NCI-H1105 treated with DMSO at 0.1 percent for 48 hours (cell line): ENCODE data around the gene RCBTB2.

Experiments
- DNase-seq: peaks from one replicate; lab custom pipeline; 2025; lab: John Stamatoyannopoulos, UW

RCBTB2 gene

DNA sequence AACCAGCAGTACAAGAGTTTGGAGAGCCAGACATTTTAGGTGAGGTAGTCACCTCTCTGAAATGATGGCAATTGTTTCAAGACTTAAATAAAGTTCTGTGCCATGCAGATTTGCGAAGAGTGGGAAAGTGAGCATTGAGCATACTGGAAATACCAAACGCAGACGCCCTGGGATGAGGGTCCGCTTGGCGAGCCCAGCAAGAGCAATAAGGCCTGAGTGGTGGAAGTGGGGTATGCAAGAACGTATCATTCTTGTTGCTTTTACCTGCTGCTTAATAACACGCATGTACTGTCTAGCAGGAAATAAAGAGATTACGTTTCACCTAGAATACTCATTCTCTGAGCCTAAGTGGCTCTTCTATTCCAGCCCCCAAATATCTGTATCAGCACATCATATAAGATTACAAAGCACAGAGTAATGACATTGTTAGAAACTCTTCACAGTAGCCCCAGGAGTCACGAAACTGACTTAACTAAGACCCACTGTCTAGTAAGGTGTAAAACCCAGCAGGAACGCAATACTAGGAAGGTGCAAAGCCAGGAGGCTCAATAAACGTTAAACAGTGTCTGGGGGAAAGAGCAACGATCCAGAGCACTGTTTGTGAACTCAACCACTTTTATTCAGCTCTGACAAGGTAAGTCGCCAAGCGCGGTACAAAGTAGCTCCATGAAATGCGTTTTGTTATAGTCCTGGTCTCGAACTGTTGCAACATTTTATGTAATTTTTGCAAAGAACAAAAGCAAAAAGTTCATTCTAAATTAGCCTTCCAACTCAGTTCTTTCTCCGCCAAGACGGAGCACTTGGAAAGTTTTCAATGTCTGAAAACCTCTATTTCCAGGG, 1.2 kb downstream of the RCBTB2 start:
- DNase-seq: no peak

DNA sequence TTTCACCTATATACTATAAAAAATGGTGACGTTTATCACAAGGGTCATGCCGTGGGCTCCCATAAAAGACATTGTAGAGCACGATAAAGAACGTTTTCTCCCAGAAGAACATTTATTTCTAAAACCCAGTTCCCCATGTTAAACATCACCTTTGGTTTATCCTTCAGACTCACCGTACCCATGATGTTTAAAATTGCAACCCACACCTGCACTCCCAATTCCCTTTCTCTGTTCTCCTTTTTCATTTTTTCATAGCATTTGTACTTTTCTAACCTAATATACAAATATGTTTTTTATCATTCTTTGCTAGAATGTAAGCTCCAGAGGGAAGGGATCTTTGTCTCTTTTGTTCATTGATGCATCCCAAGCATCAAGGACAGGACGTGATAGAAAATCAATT, 2.0 kb downstream of the RCBTB2 start:
- DNase-seq: no peak

DNA sequence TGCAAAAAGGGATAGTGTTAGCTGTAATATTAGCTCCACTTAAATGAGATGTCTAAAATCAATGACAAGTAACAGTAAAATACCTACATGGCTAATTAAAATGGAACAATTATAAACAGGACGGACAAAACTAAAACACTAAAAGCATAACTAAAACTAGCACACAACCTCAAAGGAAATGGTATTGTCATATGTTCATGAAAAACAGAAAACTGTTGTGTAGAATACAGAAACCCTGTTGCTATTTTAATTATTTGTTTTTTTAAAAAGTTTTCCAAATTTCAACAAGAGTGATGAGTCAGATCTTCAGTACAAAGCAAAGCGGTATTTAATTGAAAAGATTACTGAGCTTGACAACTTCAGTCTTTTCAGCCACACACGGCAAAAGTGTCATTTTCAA, 4.2 kb downstream of the RCBTB2 start:
- DNase-seq: no peak

DNA sequence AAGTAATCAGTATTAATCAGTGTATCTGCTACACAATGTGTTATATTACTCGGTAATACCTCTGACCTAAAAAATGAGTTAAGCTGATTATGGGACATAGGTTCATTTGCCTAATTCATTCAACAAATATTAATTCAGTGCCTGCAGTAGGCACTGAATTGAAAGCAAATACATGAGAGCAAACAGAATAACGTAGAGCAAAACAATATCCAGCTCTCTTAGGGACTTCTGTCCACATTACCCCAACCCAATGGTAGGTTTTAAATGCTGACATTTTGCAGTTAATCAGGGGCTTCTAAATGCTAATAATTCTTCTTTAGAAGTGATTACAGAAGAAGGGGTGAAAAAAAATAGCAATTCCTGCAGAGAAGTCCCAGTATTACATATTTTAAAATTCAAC, 4.9 kb downstream of the RCBTB2 start:
- no peak for DNase-seq

DNA sequence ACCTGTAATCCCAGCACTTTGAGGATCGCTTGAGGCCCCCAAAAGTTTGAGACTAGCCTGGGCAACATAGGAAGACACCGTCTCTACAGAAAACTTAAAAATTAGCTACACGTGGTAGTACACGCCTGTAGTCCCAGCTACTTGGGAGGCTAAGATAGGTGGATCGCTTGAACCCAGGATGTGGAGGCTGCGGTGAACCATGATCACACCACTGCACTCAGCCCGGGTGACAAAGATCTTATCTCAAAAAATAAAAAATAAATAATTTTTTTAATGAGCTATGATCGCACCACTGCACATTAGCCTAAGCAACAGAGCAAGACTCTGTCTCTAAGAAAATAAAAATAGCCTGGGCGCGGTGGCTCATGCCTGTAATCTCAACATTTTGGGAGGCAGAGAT, 6.6 kb downstream of the RCBTB2 start:
- DNase-seq: no peak

DNA sequence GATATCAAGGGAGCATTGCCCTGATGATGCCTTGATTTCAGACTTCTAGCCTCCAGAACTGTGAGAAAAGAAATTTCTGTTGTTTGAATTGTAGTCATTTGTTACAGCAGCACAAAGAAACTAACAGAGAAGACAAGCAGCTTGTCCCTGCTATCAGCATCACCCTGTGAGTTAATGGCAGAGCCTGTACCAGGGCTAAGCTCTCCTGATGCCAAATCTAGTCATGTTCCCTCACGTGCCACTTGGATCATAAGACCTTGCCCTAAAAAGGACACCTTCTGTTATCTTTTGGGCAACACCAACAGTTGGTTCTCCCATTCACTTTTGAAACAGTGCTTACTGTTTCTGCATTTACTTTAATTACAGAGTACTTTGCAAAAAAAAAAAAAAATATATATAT, 14.8 kb downstream of the RCBTB2 start:
- no peak for DNase-seq

DNA sequence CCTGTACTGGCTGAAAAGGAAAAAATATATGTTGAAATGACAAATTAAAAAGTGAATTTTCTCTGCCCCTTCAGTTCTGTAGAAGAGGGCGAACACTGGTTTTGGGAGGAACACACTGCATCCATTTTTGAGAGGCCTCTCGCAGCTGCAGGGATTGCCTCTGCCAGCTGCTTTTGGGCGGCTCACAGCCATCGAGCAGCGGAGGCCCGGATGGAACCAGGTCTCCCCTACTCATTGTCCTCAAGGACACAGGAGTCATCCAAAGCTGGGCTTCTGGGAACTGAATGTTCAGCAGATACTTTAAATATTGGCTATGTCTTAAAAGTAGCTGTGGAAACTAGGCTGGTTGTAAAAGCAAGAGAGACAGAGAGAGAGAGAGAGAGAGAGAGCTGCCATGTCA, 17.1 kb downstream of the RCBTB2 start:
- no peak for DNase-seq

DNA sequence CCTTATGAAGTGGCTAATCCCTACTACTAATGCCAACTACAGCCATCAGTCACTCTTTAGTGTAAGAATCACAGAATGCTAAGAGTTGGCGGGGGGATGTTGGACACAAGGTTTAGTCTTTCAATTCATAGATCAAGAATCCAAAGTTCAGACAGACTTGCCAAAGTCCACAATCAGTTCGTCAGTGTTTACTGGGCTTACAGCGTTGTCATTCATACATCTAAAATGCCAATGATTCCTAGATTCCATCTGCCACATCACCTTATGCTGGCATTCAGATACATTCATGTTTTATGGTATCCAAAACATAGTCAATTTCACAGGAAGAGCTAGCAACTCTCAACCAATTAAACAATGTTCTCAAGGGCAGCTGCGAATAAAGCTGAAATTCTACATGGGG, 18.1 kb downstream of the RCBTB2 start:
- DNase-seq: no peak

DNA sequence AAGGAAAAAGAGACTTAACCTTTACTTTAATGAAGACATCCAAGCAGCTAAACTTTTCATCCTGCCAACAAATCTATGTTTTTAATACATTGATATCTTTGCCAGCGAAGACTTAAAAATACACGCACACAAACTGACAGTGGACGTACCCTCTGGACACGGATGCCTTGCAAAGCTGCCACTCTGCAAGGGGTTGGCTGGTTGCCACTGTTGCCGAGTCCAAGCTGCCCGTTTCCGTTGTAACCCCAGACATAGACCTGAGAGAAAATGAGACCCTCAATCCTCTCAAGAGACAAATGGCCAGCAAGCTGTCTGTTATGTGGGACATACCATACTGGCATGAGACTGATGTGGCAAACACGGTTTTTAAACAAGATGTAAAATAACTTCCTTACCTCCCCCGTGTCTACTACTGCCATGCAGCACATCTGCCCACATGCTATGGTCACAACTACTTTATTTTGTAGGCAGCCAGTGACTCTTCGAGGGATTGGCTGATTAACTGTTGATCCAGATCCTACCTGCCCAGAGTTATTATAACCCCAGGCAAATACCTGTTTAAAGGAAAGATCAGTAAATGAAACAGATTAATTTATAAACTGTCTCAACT, 21.2 kb downstream of the RCBTB2 start:
- no peak for DNase-seq

DNA sequence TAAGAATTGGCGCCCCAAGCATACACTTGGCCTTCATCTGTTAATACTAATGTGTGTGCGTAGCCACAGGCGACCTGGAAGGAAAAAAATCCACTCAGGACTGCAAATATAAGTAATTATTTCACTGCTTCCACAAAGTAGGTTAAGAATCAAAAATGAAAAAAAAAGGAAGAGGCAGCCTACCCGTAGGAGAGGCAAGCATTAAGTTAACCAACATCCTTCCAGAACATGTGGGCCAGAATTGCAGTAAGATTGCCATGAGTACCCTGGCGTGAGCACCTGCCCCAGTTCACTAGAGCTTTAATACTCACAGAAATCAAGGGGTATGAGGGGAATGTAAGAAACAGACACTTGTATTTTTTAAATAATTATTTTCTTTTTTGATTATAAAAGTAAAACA, 22.2 kb downstream of the RCBTB2 start:
- no peak for DNase-seq

DNA sequence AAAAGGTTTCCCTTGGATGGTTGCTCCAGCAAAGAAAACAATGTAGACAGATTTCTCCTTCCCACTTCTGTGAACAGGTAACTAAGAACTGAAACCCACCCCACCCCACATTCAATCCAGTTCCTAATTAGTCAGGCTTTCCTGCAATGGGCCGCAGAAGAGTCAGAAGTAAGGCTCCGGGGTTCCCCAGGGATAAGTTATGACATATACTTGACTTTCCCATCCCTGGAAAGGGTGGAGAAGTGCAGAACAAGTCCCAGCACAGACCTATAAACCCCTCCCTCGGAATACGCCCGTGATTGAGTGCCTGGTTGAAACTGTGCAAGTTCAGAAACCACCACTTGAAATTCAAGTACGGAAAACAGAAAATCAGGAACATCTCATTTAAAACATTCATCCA, 24.9 kb downstream of the RCBTB2 start:
- DNase-seq: no peak

DNA sequence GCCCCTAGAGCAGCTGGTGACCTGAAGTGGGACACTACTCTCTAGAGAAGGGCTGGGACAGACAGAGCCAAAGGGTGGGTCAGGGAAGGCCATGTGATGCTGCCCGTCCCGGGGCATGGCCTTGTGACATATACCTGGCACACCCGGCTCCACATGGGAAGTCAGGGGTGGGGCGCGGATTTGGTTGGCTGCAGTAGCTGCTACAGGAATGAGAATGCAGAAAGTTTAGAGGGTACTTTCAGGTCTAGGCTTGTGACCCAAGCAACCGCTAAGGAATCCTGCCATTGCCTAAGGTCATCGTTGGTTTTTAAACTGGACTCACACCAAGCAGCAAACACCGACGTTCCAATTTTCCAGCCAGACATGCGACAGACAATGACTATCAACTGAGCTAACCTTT, 25.9 kb downstream of the RCBTB2 start:
- no peak for DNase-seq

DNA sequence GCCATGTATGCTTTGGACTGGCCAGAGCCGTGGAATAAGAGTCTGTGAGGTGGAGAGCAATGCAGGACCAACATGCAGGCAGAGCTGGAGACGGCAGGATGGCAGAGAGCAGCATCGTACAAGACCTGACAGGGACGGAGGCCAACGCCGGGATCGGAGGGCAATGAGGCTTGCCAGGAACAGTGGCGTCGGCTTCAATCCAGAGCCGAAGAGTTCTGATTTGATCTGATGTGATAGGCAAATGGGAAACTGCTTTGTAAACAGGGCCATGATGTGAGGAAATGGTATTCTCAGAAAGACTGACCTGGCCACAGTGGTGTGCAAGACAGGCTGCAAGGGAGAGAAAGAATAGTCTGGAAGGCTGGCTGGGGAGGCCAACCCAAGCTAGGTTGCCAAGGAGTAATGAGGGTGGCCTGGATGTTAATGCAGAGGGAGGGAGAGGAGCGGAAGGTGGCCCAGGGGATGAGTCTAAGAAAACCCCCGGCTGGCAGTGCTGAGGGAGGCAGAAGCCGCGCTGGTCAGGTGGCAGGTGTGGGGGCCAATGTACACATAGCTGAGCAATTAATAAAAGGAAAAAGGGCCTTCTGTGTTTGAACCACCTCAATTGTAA, 26.7 kb downstream of the RCBTB2 start:
- no peak for DNase-seq

DNA sequence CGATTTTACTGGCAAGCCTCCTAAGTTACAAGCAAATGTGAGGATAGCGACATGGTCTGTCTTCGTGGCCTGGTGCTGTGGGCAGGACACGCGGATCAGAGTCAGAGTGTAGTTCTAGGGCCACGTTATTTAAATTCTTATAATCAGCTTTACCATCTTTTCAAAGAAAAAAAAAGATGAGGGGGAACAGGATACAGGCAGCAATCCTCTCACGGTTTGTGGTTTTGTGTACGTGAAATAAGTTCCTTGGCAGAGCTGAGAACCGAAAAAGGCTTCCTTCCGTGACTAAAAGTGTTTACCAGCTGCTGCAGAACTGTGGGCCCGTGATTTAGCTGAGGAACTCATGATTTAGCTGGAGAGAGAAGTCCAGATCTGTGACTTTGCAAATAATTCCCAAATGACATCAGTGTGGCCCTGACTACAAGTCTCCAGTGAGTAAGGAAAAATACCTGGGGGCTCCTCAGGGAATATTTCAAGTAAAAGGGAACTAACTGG, 27.2 kb downstream of the RCBTB2 start:
- no peak for DNase-seq

DNA sequence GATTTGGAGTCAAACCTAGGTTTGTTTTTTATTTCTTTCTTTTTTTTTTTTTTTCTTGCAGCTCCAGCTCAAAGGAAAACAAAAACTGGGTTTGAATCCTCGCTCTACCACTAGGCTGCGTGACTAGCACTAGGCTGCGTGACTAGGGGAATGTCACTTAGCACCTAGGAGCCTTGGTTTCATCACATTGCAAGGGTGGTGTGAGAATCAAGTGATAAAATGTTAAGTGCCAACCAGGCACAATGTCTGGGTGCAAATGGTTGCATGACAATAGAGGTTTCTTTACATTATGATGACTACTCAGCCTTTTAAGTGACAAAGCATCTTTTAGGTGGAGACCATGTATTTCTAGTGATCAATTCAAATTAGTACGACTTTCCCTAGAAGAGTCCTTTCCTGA, 27.9 kb downstream of the RCBTB2 start:
- DNase-seq: no peak

DNA sequence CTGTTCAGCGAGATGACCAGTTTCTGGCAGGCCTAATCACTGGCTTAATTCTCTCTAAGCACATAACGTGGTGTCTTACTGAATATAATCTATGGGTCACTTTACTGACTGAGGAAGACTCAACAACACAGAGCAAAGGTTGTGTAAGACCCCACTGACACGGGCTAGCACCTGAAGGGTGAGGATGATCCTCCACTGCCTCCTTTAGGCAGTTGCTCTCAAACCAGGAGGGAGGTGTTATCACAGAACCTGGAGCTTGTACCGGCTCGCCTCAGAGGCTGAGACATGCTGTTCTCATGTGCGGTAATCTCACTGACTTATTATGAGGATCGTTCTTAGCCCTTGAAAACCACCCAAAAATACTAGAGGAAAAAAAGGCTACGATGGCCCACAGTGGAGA, 28.3 kb downstream of the RCBTB2 start:
- no peak for DNase-seq

DNA sequence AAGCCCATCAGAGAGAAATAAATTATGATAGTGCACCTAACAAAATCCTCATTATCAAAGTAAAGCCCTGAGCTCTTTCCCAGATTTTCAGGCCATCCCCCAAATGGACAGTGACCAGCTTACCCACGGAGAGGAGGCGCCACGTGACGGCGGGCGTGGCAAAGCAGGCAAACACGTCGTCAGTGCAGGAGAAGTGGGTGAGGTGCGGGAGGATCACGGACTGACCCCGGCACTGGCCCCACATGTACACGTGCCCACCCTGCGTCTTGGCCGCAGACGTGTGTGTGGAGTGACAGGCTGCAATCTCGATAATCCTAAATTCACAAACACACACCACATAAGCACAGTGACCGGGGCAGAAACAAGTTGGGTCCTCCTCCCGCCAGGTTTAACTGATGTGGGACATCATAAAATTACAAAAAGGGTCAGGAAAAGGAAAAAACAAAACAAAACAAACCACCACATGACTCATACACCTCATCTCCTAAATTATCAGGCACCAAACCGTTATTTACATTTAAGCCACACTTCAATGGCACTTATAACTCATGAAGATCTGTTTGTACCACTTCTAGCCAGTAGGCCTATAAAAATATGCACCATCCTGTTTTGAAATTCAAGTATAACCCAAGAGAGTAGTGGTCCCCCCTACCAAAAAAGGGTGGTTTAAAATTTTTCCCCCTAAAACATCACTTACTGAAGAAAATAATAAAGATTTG, 30.1 kb downstream of the RCBTB2 start:
- no peak for DNase-seq

DNA sequence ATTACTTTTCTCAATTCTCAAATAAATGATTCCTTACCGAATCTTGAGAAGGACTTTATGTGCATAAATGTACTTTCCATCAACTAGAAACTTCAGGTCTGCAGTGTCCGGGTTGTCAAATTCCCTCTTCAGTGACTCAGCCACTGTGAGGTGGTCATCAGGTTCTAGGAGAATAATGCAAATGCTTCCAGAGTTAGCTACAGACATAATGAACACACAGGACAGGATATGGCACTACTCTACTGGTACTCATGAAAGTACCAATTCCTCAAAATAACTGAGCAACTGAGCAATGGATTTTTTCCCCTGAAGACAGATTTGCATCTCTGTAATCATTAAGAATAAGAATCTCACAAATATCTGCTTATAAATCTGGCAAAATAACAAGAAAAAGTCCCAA, 31.2 kb downstream of the RCBTB2 start:
- DNase-seq: no peak

DNA sequence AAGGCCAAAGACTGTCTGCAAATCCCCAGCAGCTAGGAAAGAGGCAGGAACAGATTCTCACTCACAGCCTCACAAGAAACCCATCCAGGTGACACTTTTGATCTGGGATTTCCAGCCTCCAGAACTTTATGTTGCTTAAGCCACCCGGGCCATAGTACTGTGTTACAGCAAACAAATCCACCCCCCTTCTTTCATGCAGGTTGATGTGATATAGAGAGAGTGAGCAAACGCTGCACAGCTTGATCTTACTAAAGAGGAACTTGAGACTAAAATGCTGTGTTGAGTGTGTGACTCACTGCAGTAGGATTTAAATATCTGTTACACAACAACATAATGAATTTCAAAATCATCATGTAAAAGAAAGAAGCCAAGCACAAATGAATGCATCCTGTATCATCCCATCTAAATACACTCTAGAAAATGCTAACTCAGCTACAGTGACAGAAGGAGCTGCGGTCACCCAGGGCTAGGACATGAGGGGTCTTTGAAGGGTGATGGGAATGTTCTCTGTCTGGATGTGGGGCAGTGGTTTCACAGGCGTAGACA, 32.2 kb downstream of the RCBTB2 start:
- no peak for DNase-seq

DNA sequence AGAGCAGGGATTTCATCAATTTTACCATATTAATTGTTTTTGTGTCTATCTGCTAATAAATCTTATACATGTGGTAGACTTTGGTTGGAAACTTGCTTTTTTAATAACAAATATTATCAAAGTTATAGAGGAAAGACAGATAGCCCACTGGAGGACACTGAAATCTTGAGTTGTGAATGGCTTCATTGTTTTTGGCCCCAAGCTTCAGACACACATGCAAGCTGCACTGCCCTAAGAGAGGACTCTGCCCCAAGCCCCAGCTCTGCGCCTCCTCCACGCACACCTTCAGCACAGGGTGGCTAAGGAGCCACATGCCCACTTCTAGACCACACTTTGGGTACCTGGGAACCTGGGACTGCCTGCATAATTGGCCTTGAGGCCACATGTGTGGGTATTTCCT, 35.2 kb downstream of the RCBTB2 start:
- DNase-seq: no peak

DNA sequence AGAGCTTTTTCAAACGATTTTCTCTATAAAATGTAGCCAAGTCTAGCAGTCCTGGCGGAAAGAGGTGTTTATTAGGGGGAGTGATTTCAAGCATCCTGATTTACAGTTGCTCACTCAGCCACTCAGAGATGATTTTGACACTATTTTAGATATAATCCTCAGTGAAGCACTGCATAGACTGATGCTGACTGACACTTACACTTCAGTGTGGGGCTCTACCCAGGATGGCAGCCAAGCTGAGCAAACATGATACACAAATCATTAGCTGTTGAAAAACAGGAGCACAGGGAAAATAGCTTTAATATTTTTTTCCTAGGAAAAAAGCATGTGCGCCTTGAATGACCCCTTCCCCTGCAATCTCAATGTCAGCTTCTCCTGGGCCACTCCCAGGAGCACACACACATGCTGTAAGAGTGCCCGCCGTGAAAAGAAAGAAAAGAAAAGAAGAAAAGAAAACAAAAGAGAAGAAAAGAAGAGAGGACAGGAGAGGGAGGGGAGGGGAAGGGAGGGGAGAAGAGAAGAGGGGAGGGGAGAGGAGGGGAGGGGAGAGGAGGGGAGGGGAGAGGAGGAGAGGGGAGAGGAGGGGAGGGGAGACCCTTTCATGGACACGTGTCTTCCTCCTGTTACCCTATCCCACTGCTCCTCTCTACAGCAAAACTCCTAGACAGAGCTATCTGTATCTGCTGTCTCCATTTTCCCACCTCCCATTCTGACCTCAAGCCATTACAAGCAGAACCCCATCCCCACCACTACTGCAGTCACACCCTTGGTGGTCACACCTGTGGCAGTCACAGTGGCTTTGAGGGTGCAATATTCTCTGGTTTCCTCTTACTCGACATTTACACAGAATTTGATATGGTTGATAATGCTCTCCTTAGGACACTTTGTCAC, 36.4 kb downstream of the RCBTB2 start:
- DNase-seq: no peak
